IMR-90 (cell line): ENCODE measurements around the gene TNFRSF14. TPM values are rescaled to one million over a fixed set of nuclear protein-coding genes. Genes with fewer than 3 reads are reported as not detected.

Experiments
- ATAC-seq: fragments of 200-7000 bp; cut with Tn5 transposase; 2 replicates; pipeline ENCODE4 v1.9.1; 2020; ENCODE audit warnings: low read depth, mild to moderate bottlenecking, moderate library complexity
- BruUV-seq: library from RNA; stranded (reverse); fragments of 400-500 nt; replicated peaks from 2 replicates; lab custom pipeline; 2021; lab: Mats Ljungman, UMichigan
- CTCF ChIA-PET: fragments of 300-600 bp; formaldehyde crosslinking; extraction: SDS; loops from one replicate; lab custom pipeline; 2021; ENCODE audit warnings: antibody characterized with exemption; lab: Yijun Ruan, JAX
- POLR2A ChIA-PET: fragments of 300-600 bp; sonication (Branson Sonifier 250); formaldehyde crosslinking; loops from one replicate; lab custom pipeline; 2022; ENCODE audit warnings: antibody characterized with exemption; ENCODE audit not compliant: unreplicated experiment; lab: Charles Lee
- DNase-seq: peaks from one replicate; pipeline ENCODE4 v3.0.0; 2013
- H2AFZ ChIP-seq: replicated peaks from 2 replicates; pipeline ENCODE3; 2013; ENCODE audit warnings: low read length, mild to moderate bottlenecking; ENCODE audit not compliant: poor library complexity
- H2AK5ac ChIP-seq: 2 replicates; pipeline ENCODE4 v1.6.1; 2013; ENCODE audit warnings: low read depth, low read length, inconsistent platforms
- H2AK9ac ChIP-seq: replicated peaks from 2 replicates; pipeline ENCODE3; 2013; ENCODE audit warnings: mild to moderate bottlenecking, low read depth, low read length, moderate library complexity; ENCODE audit not compliant: poor library complexity
- H2BK120ac ChIP-seq: 2 replicates; pipeline ENCODE4 v1.6.1; 2013; ENCODE audit warnings: low read depth, low read length, inconsistent platforms
- H2BK15ac ChIP-seq: 3 replicates; pipeline ENCODE4 v1.6.1; 2013; ENCODE audit warnings: low read depth, low read length, inconsistent platforms
- H2BK20ac ChIP-seq: 2 replicates; pipeline ENCODE4 v1.6.1; 2013; ENCODE audit warnings: low read depth, mild to moderate bottlenecking, inconsistent platforms, low read length, moderate library complexity
- H2BK5ac ChIP-seq: 2 replicates; pipeline ENCODE4 v1.6.1; 2013; ENCODE audit warnings: mild to moderate bottlenecking, low read depth, low read length, inconsistent platforms; ENCODE audit not compliant: poor library complexity, severe bottlenecking
- H3K14ac ChIP-seq: replicated peaks from 2 replicates; pipeline ENCODE4 v1.6.1; 2013; ENCODE audit warnings: low read depth, low read length, inconsistent platforms
- H3K18ac ChIP-seq: 2 replicates; pipeline ENCODE4 v1.6.1; 2013; ENCODE audit warnings: low read depth, low read length, control low read depth
- H3K23ac ChIP-seq: 2 replicates; pipeline ENCODE4 v1.6.1; 2013; ENCODE audit warnings: low read depth, low read length, inconsistent platforms
- H3K27ac ChIP-seq: 2 replicates; pipeline ENCODE4 v1.5.1; 2013; ENCODE audit warnings: mild to moderate bottlenecking, control low read depth, low read length; ENCODE audit not compliant: insufficient read depth
- H3K27me3 ChIP-seq: 2 replicates; pipeline ENCODE4 v1.6.1; 2013; ENCODE audit warnings: low read length; ENCODE audit not compliant: control insufficient read depth, insufficient read depth
- H3K36me3 ChIP-seq: 2 replicates; pipeline ENCODE4 v1.6.1; 2013; ENCODE audit warnings: low read length, mixed read lengths; ENCODE audit not compliant: control insufficient read depth, insufficient read depth
- H3K4ac ChIP-seq: 2 replicates; pipeline ENCODE4 v1.6.1; 2013; ENCODE audit warnings: low read depth, low read length, inconsistent platforms
- H3K4me1 ChIP-seq: 2 replicates; pipeline ENCODE4 v1.6.1; 2013; ENCODE audit warnings: low read length, mixed read lengths; ENCODE audit not compliant: control insufficient read depth, insufficient read depth
- H3K4me2 ChIP-seq: 2 replicates; pipeline ENCODE4 v1.6.1; 2013; ENCODE audit warnings: low read depth, mild to moderate bottlenecking, control low read depth, low read length, moderate library complexity
- H3K4me3 ChIP-seq: 2 replicates; pipeline ENCODE4 v1.5.1; 2013; ENCODE audit warnings: low read depth, mild to moderate bottlenecking, control low read depth, low read length, moderate library complexity; ENCODE audit not compliant: insufficient read depth
- H3K56ac ChIP-seq: 2 replicates; pipeline ENCODE4 v1.6.1; 2013; ENCODE audit warnings: low read length, inconsistent platforms; ENCODE audit not compliant: insufficient read depth; ENCODE audit errors: extremely low read depth
- H3K79me1 ChIP-seq, 2 experiments: 2 replicates each; pipeline ENCODE4 v1.6.1; 2013; ENCODE audit warnings: low read length in 2 of 2, inconsistent platforms in 1 of 2, low read depth in 1 of 2
- H3K9ac ChIP-seq: 2 replicates; pipeline ENCODE4 v1.6.1; 2013; ENCODE audit warnings: low read depth, low read length, control low read depth
- H3K9me1 ChIP-seq: 2 replicates; pipeline ENCODE4 v1.6.1; 2013; ENCODE audit warnings: low read length, inconsistent platforms; ENCODE audit not compliant: insufficient read depth
- H3K9me3 ChIP-seq: 2 replicates; pipeline ENCODE4 v1.6.1; 2013; ENCODE audit warnings: low read length; ENCODE audit not compliant: control insufficient read depth, insufficient read depth
- H4K20me1 ChIP-seq: 2 replicates; pipeline ENCODE4 v1.6.1; 2013; ENCODE audit warnings: low read length, inconsistent platforms; ENCODE audit not compliant: insufficient read depth
- H4K5ac ChIP-seq: 2 replicates; pipeline ENCODE4 v1.6.1; 2013; ENCODE audit warnings: mild to moderate bottlenecking, low read depth, low read length, control low read depth
- H4K8ac ChIP-seq, 2 experiments: 2 replicates each; pipeline ENCODE4 v1.6.1; 2013; ENCODE audit warnings: low read depth in 2 of 2, low read length in 2 of 2, control low read depth in 1 of 2, inconsistent platforms in 1 of 2
- H4K91ac ChIP-seq: 2 replicates; pipeline ENCODE4 v1.6.1; 2013; ENCODE audit warnings: low read depth, low read length, inconsistent platforms; ENCODE audit not compliant: insufficient read depth
- BHLHE40 ChIP-seq: fragments of 150-350 bp; IDR thresholded peaks from 2 replicates; pipeline ENCODE4 v1.6.1; 2016; ENCODE audit warnings: mild to moderate bottlenecking, low read depth, low read length
- POLR2A ChIP-seq: IDR thresholded peaks from 2 replicates; pipeline ENCODE4 v1.6.1; 2012; ENCODE audit warnings: mild to moderate bottlenecking, low read depth, low read length
- WGBS, 2 experiments: methylation state at CpG; one replicate each; pipeline versions ENCODE4 v1.1.5 to v1.1.7; 2013; ENCODE audit warnings: missing lambda C conversion rate in 2 of 2; ENCODE audit not compliant: insufficient read length in 1 of 2; ENCODE audit errors: extremely low coverage in 2 of 2; 5-methylcytosine and 5-hydroxymethylcytosine counted together
- dilution Hi-C: fragments of 300-500 bp; cut with HindIII; formaldehyde crosslinking; loops from one replicate; pipeline ENCODE4 v1.14.3; 2018; ENCODE audit warnings: low sequenced_read_pairs; ENCODE audit not compliant: unreplicated experiment
- in situ Hi-C: fragments of 300-500 bp; cut with MboI; formaldehyde crosslinking; loops from 3 replicates; pipeline ENCODE4 v1.14.3; 2019; ENCODE audit warnings: low sequenced_read_pairs, inconsistent platforms, mixed read lengths
- intact Hi-C: fragments of 100-400 bp; cut with micrococcal nuclease; formaldehyde crosslinking; loops from 2 replicates; pipeline ENCODE4 v1.10.0; 2022
- polyA plus RNA-seq, 3 experiments: library from polyadenylated mRNA; depleted of rRNA; stranded (reverse); fragments of >200 nt; gene quantifications; 2 replicates each; pipeline ENCODE4 v1.2.3, GENCODE V29; 2012; ENCODE audit warnings: low replicate concordance in 1 of 3
- total RNA-seq: library from RNA; depleted of rRNA; stranded (reverse); fragments of >200 nt; gene quantifications from 2 replicates; pipeline ENCODE4 v1.2.3, GENCODE V29; 2012

Gene TNFRSF14
- total and polyA plus RNA-seq, 2 of the 4 experiments (the other 2 are of a cell fraction), result 1.3 to 4.2 TPM

DNA sequence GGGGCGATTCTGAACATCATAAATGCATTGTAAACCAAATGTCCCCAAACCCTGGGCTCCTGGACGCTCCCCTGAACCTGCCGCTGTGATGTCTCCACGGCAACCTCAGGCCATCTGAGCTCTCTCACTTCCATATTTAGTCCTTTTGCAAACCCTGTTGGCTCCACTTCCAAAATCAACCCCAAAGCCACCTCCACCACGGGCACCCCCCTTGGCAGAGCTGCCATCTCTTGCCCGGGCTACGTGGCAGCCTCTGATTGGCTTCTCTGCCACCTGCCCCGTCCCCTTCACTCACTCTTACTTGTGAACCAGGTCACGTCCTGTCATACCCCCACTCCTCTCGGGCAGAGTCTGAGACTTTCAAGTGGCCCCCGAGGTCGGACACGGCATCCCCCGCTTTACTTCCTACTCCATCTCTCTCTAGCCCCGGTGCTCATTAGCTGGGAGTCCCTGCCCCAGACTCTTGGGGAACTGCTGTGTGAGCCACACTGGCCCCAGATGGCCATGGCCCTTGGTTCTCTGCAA is 46.2 kb downstream of the TNFRSF14 start:
- dilution Hi-C loops (no loop called here), intact Hi-C loops (no loop called here), in situ Hi-C loops (no loop called here)
- H4K5ac ChIP-seq, result no peak overlapping the region
- no peak overlapping the region for H3K4me2 ChIP-seq
- H2AFZ ChIP-seq, result no peak overlapping the region
- TF ChIP-seq BHLHE40 (no peak), POLR2A (no peak)
- H3K14ac ChIP-seq, result no peak overlapping the region
- H3K56ac ChIP-seq, result no peak overlapping the region
- H2BK20ac ChIP-seq, result no peak overlapping the region
- H3K27me3 ChIP-seq, result no peaks in the 10 kb centered on the region; the same call in 1 of the 2 replicates
- WGBS, 2 experiments, result 61% methylated on average over 8 of the region's 15 CpGs; no CpG with 5 or more reads in 1 of the 2 experiments
- POLR2A ChIA-PET, result no interaction called here
- no peak overlapping the region for H3K27ac ChIP-seq
- no peak overlapping the region for H3K18ac ChIP-seq
- no peak overlapping the region for H2AK5ac ChIP-seq
- H4K20me1 ChIP-seq, result no peaks in the 10 kb centered on the region
- no peak overlapping the region for H2BK5ac ChIP-seq
- H3K79me1 ChIP-seq, result no peaks in the 10 kb centered on the region
- ATAC-seq, result no peak
- no peak overlapping the region for H4K8ac ChIP-seq
- H3K9ac ChIP-seq, result no peak overlapping the region
- no peak overlapping the region for H3K23ac ChIP-seq
- H2BK15ac ChIP-seq, result no peak overlapping the region
- no peaks in the 10 kb centered on the region for H3K4me1 ChIP-seq
- no peak overlapping the region for H2BK120ac ChIP-seq
- no peaks in the 10 kb centered on the region for H3K36me3 ChIP-seq
- no peak overlapping the region for H4K91ac ChIP-seq
- CTCF ChIA-PET, result no interaction called here
- H3K4ac ChIP-seq, result no peak overlapping the region
- 0 out of 2 replicates have a peak, but pooled peaks cover 2% of the 10 kb centered on the region for H3K9me3 ChIP-seq
- no peaks in the 10 kb centered on the region for H3K9me1 ChIP-seq
- H2AK9ac ChIP-seq, result no peak overlapping the region
- no peak for DNase-seq
- no peak overlapping the region for H3K4me3 ChIP-seq
- BruUV-seq, result no TSS peak
